ENCODE results near the gene ZNF182. TPM values are rescaled to one million over a fixed set of nuclear protein-coding genes. Genes with fewer than 3 reads are reported as not detected.
"Not testable (repeated sequence)": the region's sequence is repeated elsewhere in the genome, so short reads cannot be mapped to it uniquely, and the experiment has no call there.

Gene ZNF182
- total RNA-seq, 4 donors from 2014 or later, result 3.7 to 6.8 (median 4.8) TPM

- no peak for DNase-seq
- 61% methylated on average over 2 of the region's 2 CpGs; no CpG with 5 or more reads in 1 of the 2 donors for WGBS, 2 donors (ENCODE audit: low coverage in 1 of 2)
- Histone ChIP-seq H3K4me3 (no peak overlapping the region), H3K27me3 (no peaks in the 10 kb centered on the region), H3K9me3 (no peaks in the 10 kb centered on the region), H3K27ac (no peak overlapping the region), H3K36me3 (no peaks in the 10 kb centered on the region), H3K4me1 (no peaks in the 10 kb centered on the region)
- in situ Hi-C loops (cut with MboI; ENCODE audit: low pct_ligation_motif_present in 1 of 4, low pct_unique_long_range_greater_than_20kb in 1 of 4, low sequenced_read_pairs in 3 of 4) (no loop called here), intact Hi-C loops (cut with DNase I; ENCODE audit: low total_unique reads) (no loop called here)
- TF ChIP-seq POLR2AphosphoS5 (IDR thresholded peaks at IDR 0.05), result no peak
- TF ChIP-seq, protein P1, sequence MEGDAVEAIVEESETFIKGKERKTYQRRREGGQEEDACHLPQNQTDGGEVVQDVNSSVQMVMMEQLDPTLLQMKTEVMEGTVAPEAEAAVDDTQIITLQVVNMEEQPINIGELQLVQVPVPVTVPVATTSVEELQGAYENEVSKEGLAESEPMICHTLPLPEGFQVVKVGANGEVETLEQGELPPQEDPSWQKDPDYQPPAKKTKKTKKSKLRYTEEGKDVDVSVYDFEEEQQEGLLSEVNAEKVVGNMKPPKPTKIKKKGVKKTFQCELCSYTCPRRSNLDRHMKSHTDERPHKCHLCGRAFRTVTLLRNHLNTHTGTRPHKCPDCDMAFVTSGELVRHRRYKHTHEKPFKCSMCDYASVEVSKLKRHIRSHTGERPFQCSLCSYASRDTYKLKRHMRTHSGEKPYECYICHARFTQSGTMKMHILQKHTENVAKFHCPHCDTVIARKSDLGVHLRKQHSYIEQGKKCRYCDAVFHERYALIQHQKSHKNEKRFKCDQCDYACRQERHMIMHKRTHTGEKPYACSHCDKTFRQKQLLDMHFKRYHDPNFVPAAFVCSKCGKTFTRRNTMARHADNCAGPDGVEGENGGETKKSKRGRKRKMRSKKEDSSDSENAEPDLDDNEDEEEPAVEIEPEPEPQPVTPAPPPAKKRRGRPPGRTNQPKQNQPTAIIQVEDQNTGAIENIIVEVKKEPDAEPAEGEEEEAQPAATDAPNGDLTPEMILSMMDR (IDR thresholded peaks at IDR 0.05), result no peak
- no peak for TF ChIP-seq POLR2A (IDR thresholded peaks at IDR 0.05)
- no peak for TF ChIP-seq EP300 (IDR thresholded peaks at IDR 0.05; ENCODE audit: low read depth)
These were observed 43.4 kb downstream of the ZNF182 start for GRCh38 chrX:47960406-47960805.

DNA sequence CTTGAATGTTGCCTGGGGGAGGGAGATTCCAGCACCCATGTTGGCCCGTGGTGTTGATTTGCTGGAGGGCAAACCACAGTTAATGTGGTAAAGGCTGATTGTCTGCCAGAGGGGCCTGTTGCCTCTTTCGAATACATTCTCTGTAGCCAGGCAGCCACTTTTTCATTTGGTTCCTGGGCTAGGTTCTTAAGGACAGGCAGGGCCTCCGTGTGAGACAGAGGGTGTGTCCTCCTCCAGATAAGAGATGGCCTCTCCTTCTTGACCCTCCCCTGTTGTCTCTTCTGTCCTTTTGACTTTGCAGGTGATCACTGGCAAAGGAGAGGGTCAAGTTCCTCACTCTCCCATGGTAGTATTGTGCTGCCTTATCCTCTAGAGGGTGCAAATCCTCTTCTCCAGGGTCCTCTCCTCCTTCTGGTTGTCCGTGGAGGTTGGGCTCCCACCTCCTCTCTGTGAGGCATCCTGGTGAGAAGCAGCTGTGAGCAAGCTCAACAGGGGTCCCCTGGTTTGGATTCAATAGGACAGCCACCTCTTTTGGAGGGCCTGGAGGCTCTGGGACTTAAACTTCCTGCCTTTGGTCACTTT lies 44.9 kb downstream of the ZNF182 start:
- in situ Hi-C loops (cut with MboI; ENCODE audit: low pct_ligation_motif_present in 1 of 4, low pct_unique_long_range_greater_than_20kb in 1 of 4, low sequenced_read_pairs in 3 of 4), result no loop called here
- WGBS, 2 donors (ENCODE audit: low coverage in 1 of 2), result 20 to 52% methylated on average over 1 to 4 of the region's 4 CpGs

GRCh38 chrX:47958206-47958605 lies 45.6 kb downstream of the ZNF182 start:
- intact Hi-C loops (cut with DNase I; ENCODE audit: low total_unique reads); in situ Hi-C loops (cut with MboI; ENCODE audit: low pct_ligation_motif_present in 1 of 4, low pct_unique_long_range_greater_than_20kb in 1 of 4, low sequenced_read_pairs in 3 of 4); H3K27me3 ChIP-seq; H3K4me1 ChIP-seq; H3K27ac ChIP-seq; DNase-seq; H3K4me3 ChIP-seq; H3K36me3 ChIP-seq; H3K9me3 ChIP-seq: not testable (repeated sequence)
- 79% methylated on average over 3 of the region's 4 CpGs; no CpG with 5 or more reads in 1 of the 2 donors for WGBS, 2 donors (ENCODE audit: low coverage in 1 of 2)

More for the DNA sequence above, 44.9 kb downstream of the ZNF182 start:
- H3K27ac ChIP-seq, result no peak overlapping the region
- H3K4me1 ChIP-seq, result no peaks in the 10 kb centered on the region
- no peaks in the 10 kb centered on the region for H3K9me3 ChIP-seq
- intact Hi-C loops (cut with DNase I; ENCODE audit: low total_unique reads), result no loop called here
- TF ChIP-seq, protein P1 (IDR thresholded peaks at IDR 0.05), result peak in 1 of 5 experiments; percentile 13
- no peak for TF ChIP-seq EP300 (IDR thresholded peaks at IDR 0.05; ENCODE audit: low read depth)
- no peaks in the 10 kb centered on the region for H3K36me3 ChIP-seq
- no peaks in the 10 kb centered on the region for H3K27me3 ChIP-seq
- DNase-seq, result no peak
- H3K4me3 ChIP-seq, result no peak overlapping the region

GRCh38 chrX:47956016-47956415 lies 47.8 kb downstream of the ZNF182 start:
- no peaks in the 10 kb centered on the region for H3K27me3 ChIP-seq
- TF ChIP-seq, protein P1 (IDR thresholded peaks at IDR 0.05), result no peak
- TF ChIP-seq POLR2AphosphoS5 (IDR thresholded peaks at IDR 0.05), result no peak
- no peak for TF ChIP-seq POLR2A (IDR thresholded peaks at IDR 0.05)
- TF ChIP-seq EP300 (IDR thresholded peaks at IDR 0.05; ENCODE audit: low read depth), result no peak
- H3K9me3 ChIP-seq, result no peaks in the 10 kb centered on the region
- H3K36me3 ChIP-seq, result no peaks in the 10 kb centered on the region
- DNase-seq, result no peak
- intact Hi-C loops (cut with DNase I; ENCODE audit: low total_unique reads), result no loop called here
- 78% methylated on average over 13 of the region's 13 CpGs; no CpG with 5 or more reads in 1 of the 2 donors for WGBS, 2 donors (ENCODE audit: low coverage in 1 of 2)
- H3K27ac ChIP-seq, result no peak overlapping the region
- in situ Hi-C loops (cut with MboI; ENCODE audit: low pct_ligation_motif_present in 1 of 4, low pct_unique_long_range_greater_than_20kb in 1 of 4, low sequenced_read_pairs in 3 of 4), result no loop called here
- H3K4me1 ChIP-seq, result no peaks in the 10 kb centered on the region
- H3K4me3 ChIP-seq, result no peak overlapping the region

DNA sequence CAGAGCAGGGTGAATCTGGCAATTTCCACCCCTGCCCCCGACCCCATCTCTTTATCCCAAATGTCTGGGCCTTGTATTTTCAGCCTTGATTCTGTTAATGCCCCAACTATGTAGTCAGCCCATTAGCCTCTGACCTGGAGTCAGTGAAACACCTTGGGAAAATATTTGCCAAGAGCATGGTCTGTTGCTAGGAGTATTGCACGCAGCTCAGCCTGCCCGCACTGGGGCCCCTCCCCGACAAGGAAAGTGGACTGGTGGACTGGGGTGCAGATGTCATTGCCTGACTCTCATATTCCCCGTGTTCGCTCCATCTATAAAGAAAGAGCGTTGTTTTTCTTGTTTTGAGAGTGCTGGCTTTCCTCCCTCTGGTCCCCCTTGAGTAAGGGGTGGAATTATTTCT lies 48.5 kb downstream of the ZNF182 start:
- H3K27me3 ChIP-seq; H3K9me3 ChIP-seq; DNase-seq; H3K27ac ChIP-seq; intact Hi-C loops (cut with DNase I; ENCODE audit: low total_unique reads); H3K4me1 ChIP-seq; H3K4me3 ChIP-seq; in situ Hi-C loops (cut with MboI; ENCODE audit: low pct_ligation_motif_present in 1 of 4, low pct_unique_long_range_greater_than_20kb in 1 of 4, low sequenced_read_pairs in 3 of 4); H3K36me3 ChIP-seq: not testable (repeated sequence)
- WGBS, 2 donors (ENCODE audit: low coverage in 1 of 2), result 73% methylated on average over 7 of the region's 7 CpGs; no CpG with 5 or more reads in 1 of the 2 donors

All from transverse colon (tissue), 4 donors.